Activated CD8-positive, alpha-beta memory T cell treated with anti-CD3 and anti-CD28 coated beads for 1 hour (primary cell): Measurements from ENCODE around the gene ZNF8.
"Not testable (repeated sequence)": the region's sequence is repeated elsewhere in the genome, so short reads cannot be mapped to it uniquely, and the experiment has no call there.

Experiments used
- DNase-seq, 2 donors: peaks; one replicate each; pipeline ENCODE4 v3.0.0-alpha.2; 2020; ENCODE audit warnings: low read depth in 1 of 2; ENCODE audit errors: extremely low read depth in 1 of 2

Gene ZNF8

DNA sequence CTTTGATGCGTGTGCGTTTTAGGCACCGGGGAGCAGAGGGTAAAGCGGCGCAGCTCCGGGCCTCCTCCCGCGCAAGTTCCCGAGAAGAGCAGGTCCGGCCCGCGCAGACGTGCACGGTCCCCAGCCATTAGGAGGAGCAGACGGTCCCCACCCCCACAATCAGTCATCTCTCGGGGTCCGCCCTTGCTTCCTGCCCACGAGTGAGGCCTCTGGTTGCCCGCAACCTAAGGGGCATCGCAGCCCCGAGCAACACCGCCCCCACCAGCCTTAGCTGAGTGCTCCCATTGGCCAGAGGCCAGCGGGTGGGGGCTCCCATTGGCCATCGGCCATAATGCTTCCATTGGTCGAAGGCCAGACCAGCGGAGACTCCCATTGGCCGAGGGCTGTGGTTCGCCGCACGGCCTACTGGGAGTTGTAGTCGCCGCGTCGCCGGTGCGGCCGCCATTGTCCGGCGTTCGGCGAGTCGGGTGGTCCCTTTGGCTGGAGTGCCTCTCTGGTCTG, at the start of gene ZNF8:
Gene ZNF8, plus strand, starts transcription at position 415 of the 501 bp plus-strand sequence. CDS start 127 bp downstream, outside the sequence.
- peak; percentile 92 to 98 for DNase-seq

DNA sequence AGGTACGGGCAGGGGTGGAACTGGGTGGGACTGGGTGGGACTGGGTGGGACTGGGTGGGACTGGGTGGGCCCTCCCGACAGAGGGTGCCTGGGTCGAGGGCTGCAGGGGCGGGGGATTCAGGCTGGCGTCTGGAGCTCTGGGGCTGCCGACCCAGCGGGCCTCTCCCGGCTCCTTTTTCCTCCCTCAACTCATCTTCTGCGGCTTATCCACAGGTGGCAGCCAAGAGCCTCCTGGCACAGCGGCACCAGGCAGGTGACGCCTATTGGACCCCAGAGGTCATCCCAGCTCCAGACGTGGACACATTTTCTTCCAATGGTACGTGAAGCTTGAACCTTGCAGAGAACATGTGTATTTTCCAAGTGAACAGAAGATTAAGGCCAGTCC, 49.5 kb upstream of the ZNF8 start:
- no peak for DNase-seq

DNA sequence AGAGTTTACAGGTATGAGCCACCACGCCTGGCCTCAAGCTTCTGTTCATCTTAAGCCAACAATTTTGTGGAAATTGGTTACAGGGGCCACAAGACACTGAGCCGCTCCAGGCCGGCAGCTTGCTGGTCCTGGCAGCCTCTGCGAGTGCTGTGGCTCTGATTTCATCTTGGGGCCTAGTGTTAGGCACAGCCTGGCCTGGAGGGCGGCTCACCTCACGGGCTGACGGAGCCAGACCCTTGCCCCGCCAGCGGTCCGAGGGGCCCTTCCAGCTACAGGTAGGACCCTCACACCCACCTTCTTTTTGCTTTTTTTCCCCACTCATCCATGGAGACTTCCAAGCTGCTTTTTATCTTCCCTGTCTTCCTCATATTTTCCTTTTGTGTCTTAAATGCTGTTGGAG, 41.4 kb upstream of the ZNF8 start:
- no peak for DNase-seq

DNA sequence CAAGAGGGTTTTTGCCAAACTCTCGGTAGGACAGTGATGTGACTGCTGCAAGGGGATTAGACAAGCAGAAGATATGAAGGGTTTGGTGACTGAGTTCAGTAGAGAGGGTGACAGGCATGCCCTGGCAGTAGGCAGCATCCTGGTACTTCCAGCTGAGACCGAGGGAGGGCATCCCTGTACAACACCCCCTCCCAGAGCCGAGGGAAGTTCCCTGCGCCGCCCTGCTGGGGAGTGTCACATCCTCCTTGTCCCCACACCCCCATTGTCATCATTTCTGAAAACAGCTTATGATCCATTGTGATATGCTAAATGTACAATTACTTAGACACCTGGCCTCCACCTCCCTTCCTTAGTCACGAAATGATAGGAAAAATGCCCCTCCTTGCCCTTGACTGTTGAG, 35.4 kb upstream of the ZNF8 start:
- no peak for DNase-seq

DNA sequence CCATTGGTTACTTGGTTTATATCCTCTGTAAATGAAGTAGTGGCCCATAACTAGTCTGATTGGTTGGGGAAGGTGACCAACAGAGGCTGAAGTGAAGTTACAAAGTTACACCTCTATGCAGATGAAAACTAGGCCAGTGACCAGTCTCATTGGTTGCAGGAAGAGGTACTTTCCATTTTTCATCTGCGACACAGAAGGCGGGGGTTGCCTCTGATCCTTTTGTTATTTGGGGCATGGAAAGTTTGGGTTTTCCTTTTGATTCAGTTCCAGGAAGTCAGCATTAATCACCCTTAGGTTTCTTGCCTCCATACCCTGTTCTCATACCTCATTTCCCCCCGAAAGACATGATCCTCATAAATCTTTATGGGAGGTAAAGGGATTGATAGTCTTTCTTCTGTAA, 29.9 kb upstream of the ZNF8 start:
- no peak for DNase-seq

DNA sequence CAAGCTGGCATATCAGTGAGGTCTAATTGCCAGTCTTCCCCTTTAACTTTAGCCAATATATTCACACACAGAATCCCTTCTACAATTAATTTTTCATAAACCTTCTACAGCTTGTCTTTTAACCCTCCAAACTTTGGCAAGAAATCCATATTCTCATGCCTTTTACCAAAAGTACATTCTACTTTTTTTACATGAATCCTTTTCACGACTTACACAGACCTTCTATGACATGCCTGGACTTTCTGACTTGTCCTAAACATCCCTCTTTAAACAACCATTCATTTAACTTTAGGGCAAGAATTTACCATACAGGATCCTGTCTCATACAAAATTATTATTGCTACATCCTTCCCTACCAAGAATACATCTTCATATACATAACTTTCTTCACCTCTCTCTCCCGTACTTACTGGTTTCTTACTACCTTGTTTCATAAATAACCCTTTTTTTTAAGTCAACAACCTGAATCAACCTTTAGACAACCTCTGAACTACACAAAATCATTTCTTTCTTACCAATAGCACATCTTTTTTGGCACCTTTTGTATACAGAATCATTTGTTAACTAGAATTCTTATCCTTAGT, 26.6 kb upstream of the ZNF8 start:
- no peak for DNase-seq

DNA sequence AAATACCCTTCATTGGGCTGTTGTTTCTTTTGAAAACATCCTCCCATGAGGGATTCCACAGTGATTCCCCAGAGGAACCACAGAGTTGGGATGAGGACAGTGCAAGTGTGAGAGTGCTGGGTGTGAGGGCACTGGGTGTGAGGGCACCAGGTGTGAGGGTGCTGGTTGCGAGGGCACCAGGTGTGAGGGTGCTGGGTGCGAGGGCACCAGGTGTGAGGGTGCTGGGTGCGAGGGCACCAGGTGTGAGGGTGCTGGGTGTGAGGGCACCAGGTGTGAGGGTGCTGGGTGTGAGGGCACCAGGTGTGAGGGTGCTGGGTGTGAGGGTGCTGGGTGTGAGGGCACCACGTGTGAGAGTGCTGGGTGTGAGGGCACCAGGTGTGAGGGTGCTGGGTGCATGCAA, 20.5 kb upstream of the ZNF8 start:
- DNase-seq: not testable (repeated sequence)

DNA sequence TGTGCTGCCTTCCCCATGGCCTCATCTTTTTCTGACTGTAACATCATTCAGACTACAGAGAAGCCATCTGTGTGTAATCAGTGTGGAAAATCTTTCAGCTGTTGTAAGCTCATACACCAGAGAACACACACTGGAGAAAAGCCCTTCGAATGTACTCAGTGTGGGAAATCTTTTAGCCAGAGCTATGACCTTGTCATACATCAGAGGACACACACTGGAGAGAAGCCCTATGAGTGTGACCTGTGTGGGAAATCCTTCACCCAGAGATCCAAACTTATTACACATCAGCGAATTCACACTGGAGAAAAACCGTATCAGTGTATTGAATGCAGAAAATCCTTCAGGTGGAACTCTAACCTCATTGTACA, 17.2 kb upstream of the ZNF8 start:
- DNase-seq: no peak

DNA sequence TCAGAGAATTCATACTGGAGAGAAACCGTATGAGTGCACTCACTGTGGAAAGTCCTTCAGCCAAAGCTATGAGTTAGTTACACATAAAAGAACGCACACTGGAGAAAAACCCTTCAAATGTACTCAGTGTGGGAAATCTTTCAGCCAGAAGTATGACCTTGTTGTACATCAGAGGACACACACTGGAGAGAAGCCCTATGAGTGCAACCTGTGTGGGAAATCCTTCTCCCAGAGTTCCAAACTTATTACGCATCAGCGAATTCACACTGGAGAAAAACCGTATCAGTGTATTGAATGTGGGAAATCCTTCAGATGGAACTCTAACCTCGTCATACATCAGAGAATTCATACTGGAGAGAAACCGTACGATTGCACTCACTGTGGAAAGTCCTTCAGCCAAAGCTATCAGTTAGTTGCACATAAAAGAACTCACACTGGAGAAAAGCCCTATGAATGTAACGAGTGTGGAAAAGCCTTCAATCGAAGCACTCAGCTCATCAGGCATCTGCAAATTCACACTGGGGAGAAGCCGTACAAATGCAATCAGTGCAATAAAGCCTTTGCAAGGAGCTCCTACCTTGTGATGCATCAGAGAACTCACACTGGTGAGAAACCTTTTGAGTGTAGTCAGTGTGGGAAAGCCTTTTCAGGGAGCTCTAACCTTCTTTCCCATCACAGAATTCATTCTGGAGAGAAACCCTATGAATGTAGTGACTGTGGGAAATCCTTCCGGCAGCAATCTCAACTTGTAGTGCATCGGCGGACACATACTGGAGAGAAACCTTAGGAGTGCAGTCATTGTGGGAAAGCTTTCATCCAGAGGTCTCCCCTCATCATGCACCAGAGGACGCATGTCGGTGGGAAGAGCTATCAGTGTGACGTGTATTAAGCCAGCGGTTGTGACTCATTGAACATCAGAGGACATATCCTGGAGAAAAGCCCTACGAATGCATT, 16.5 kb upstream of the ZNF8 start:
- no peak for DNase-seq

DNA sequence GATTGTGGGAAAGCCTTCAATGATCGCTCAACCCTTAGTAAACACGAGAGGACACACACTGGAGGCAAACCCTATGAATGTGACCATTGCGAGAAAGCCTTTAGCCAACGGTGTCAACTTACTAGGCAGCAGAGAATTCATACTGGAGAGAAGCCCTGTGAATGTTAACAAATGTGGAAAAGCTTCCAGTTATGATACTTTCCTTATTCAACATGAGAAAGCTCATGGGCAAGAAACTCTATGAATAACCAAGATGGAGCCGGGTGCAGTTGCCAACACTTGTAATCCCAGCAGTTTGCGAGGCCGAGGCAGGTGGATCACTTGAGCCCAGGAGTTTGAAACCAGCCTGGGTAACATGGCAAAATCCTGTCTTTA, 15.8 kb upstream of the ZNF8 start:
- DNase-seq: no peak

DNA sequence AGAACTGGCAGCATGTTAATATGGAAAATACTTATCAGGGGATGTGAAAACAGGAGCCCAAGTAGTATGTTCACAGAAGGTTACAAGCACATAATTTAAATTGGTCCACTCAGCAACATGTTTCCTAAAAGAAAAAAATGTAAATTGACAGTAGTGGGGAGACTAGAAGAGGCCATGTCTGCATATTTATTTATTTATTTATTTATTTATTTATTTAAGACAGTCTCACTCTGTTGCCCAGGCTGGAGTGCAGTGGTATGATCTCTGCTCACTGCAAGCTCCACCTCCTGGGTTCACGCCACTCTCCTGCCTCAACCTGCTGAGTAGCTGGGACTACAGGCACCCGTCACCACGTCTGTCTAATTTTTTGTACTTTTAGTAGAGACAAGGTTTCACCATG, 13.7 kb upstream of the ZNF8 start:
- no peak for DNase-seq

DNA sequence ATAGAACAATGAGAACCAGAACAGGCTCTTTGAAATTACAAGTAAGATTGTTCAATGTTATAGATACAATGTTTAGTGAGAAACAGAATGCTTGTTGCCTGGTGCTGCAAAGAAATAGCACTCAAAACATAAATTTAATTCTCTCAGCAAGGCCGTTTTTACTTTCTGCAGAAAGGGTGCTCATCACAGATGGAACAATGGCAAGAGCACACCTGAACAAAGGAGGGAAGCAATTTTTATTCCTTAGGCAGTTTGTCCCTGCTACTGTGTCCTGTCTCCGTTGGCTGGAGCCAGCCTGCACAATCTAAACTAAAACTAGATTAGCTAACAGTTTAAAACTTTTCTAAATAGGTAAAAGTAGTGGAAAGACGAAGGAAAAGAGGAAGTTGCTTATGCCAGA, 10.4 kb upstream of the ZNF8 start:
- DNase-seq: no peak

DNA sequence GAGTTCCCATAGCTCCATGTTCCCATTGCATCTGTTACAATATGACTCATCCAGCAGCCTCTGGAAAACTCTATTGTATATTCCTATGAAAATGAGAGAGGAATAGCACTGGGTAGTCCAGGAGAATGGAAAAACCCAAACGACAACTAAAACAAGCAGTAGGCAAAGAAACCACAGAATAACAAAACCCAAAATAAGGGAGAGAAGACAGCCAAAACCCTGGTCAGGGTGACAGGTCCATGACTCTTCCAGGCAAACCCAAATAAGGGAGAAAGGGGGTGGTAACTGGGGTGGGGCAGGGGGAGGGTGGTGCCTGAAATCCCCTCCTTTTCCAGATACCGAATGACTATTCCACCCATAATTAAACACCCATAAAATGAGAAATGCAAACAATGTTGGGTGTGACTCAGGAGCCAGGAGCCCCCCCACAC, 4.0 kb upstream of the ZNF8 start:
- no peak for DNase-seq

DNA sequence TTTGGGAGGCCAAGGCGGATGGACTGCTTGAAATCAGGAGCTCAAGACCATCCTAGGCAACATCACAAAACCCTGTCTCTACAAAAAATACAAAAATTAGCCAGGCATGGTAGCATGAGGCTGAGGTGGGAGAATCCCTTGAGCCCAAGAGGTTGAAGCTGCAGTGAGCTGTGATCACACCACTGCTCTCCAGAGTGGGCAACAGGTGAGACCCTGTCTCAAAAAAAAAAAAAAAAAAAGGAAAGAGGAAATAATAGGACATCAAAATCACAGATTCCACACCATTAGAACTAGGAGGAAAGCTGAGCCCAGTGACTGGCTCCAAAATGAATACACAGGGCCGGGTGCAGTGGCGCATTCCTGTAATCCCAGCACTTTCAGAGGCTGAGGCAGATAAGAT, 3.2 kb upstream of the ZNF8 start:
- no peak for DNase-seq

DNA sequence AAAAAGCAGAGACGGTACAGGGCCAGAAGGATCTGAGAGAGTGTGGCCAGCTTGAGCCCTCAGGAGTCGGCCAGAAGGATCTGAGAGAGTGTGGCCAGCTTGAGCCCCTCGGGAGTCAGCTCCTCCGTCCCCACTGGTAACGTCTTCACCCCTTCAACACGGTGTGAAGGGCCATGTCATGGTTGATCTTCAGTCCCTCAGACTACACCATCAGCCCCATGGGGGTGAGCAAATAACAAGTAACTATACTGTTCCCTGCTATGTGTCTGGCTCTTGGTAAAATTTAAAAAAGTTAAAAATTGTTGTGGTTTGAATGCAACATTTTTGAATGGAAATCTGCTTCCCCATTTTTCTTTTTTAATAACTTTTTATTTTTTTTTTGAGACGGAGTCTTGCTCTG, 1.6 kb upstream of the ZNF8 start:
- DNase-seq: no peak

DNA sequence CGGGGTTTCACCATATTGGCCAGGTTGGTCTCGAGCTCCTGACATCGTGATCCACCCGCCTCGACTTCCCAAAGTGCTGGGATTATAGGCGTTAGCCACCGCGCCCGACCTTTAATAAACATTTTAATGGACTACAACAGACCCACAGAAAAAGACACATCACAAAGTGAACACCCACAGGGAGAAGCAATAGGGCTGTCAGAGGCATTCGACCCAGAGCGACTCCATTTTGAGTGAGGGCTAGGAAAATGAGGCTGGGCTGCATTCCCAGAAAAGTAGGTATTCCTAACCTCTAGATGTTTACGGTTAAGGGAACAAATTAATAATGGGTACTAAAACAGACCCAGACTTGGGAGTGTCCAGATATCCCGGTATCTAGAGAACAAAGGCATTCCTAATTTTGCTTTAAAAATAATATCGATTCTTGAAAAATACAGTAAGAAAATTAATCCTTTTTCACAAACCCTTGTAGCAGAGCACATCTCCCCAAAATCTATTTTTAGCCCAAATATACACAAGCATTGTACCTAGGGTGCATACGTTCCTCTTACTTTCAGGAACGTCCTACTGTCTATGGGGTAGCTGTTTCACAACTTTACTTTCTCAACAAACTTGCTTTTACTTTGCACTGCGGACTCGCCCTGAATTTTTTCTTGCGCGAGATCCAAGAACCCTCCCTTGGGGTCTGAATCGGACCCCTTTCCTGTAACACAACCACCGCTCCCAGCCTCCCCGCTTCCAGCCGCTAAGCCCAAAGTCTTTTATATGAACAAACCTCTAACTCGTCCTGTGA, 811 bp upstream of the ZNF8 start:
- no peak for DNase-seq

DNA sequence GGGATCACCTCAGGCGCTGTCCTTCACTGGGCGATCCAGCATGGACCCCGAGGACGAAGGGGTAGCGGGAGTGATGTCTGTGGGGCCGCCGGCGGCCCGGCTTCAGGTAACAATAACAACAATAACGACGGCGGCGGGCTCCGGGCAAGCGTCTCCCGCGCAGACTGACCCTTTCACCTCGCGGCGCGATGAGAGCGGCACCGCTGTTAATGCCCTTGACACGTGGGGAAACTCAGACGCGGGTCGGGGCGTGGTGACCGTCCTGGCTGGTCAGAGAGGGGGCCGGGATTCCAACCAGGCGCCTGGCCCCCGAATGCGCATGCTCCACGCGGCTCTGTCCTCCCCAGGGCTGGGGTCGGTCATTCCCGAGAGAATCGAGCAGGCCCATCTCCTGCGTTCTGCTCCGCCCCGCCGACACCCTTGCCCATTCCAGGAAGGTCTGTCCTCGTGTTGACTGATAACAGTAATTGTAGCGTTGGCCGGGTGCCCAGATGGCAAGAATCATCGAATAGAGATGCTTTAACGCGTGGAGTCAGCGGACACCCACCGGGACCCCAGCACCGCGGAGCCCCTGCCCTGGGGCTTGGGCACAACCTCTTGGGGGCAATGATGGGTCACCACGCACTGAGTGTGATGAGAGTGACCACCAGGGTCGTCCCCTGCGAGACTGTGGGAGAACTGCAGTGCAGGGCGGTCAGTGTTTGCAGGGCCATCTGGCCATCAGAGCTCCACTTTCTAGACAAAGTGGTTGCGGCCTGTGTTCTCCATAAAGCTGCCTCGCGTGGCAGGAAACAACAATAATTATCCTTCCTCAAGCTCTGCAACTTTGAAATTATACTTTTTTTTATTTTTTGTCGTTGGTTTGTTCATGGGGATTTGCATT, 528 bp downstream of the ZNF8 start:
- peak in 1 of 2 donors; percentile 28 for DNase-seq

DNA sequence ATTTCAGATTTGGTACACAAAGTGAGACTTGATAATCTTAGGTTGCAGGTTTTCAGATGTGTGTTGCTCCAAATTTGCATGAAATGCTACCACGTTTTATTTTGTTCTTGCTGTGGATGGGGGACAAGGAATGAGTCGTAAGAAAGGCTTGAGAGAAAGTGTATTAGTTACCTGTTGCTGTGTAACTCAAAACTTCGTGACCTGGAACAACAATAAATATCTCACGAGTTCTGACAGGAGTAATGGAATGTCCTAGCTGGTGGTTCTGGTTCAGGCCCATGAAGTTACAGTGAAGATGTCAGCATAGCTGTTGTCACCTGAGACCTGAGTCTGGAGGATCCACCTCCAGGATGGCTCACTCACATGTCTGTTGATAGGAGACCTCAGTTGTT, 1.2 kb downstream of the ZNF8 start:
- no peak for DNase-seq

DNA sequence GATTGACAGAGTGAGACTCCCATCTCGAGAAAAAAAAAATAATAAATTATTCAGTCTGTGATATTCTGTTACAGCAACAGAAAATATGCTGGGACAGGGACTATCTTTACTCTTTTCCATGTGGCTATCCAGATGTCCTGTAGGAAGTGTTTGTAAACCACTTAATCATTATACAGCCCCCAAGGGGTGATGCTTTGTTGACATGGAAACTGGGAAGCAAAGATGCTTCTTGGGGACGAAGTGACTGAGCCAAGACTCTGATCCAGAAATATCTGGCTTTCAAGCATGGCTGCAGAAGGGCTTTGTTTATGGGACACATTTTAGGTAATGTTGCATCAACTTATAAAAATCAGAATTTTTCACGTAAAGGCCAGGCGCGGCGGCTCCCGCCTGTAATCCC, 5.4 kb downstream of the ZNF8 start:
- no peak for DNase-seq

DNA sequence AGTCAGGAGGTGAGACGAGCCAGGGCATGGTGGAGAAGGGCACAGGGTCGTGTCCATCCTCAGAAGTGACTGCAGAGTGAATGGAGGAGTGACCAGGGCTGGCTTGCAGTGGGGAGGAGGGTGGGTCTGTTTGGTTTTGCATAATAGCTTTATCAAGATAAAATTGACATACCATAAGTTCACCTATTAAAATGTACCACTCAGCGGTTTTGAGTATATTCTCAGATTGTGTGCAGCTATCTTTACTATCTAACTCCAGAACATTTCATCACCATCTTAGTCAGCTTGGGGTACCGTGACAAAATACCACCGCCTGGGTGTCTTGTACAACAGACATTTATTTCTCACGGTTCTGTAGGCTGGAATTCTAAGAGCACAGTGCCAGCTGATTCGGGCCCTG, 13.2 kb downstream of the ZNF8 start:
- DNase-seq: no peak
